ENCODE data around the gene LRRC55. TPM values are rescaled to one million over a fixed set of nuclear protein-coding genes. Genes with fewer than 3 reads are reported as not detected.

Gene LRRC55
- total and polyA plus RNA-seq, 2 donors (not counting 3 experiments of a cell fraction or from before 2014, with no cell fraction given), result not detected

DNA sequence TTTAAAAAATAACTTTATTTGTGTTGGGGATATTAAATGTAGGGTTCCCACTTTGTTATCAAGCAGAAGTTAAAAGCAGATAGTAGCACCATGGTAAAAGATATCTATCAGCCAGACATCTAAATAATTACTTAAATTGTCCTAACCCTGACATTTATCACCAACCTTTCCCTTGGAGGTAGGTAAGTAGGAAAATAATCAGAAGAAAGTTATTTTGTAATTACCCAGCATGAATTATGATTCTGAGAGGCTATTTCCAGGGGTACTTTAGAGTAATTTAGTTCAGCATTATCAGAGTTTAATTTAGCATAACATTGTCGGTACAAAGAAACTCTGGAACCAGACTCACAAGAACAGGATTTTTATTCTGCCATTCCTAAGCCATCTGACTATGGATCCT lies 23.2 kb upstream of the LRRC55 start:
- Histone ChIP-seq H2AFZ (ENCODE audit: low read depth, low read length) (no peak overlapping the region), H3K36me3 (ENCODE audit: control insufficient read depth in 2 of 2, extremely low read depth in 1 of 2, insufficient read depth in 2 of 2, low read length in 2 of 2) (no peaks in the 10 kb centered on the region), H3K4me1 (ENCODE audit: control insufficient read depth, extremely low read depth, insufficient read depth, low read length) (no peaks in the 10 kb centered on the region), H3K9me3 (replicated peaks; ENCODE audit: control insufficient read depth, insufficient read depth, low read length) (no peaks in the 10 kb centered on the region), H3K27me3 (ENCODE audit: control insufficient read depth in 2 of 2, insufficient read depth in 2 of 2, low read length in 2 of 2) (peaks cover 0 to 5% of the 10 kb centered on the region in 2 experiments), H3K79me2 (ENCODE audit: control insufficient read depth, insufficient read depth, low read length) (no peaks in the 10 kb centered on the region), H4K20me1 (replicated peaks; ENCODE audit: control insufficient read depth, extremely low read depth, insufficient read depth, low read length) (no peaks in the 10 kb centered on the region), H3K27ac (ENCODE audit: insufficient read depth, low read depth, low read length) (no peak overlapping the region), H3K9ac (replicated peaks; ENCODE audit: extremely low read depth, insufficient read depth, low read length) (no peak overlapping the region), H3K4me3 (replicated peaks in 1 of 3; ENCODE audit: insufficient read depth in 1 of 3, low read depth in 1 of 3, low read length in 3 of 3) (no peak overlapping the region), H3K4me2 (ENCODE audit: insufficient read depth, low read length) (no peak overlapping the region), H3K9me1 (replicated peaks; ENCODE audit: control insufficient read depth, extremely low read depth, insufficient read depth, low read length) (no peaks in the 10 kb centered on the region)
- CTCF ChIA-PET, result no interaction called here
- dilution Hi-C loops (cut with MboI; ENCODE audit: extremely low pct_ligation_motif_present, low sequenced_read_pairs) (no loop called here), intact Hi-C loops (cut with micrococcal nuclease) (no loop called here)
- DNase-seq (ENCODE audit: low read depth, low spot score), result no peak
- POLR2A ChIA-PET, result no interaction called here
- TF ChIP-seq FOS (IDR thresholded peaks at IDR 0.05; ENCODE audit: borderline replicate concordance, insufficient read depth, low read length) (no peak), POLR2A (IDR thresholded peaks at IDR 0.05; ENCODE audit: low read depth, low read length) (no peak), MYC (IDR thresholded peaks at IDR 0.05; ENCODE audit: low read depth, low read length) (no peak), EZH2 (IDR thresholded peaks at IDR 0.05; ENCODE audit: borderline replicate concordance, low read depth, low read length, severe bottlenecking) (no peak), JUN (IDR thresholded peaks at IDR 0.05; ENCODE audit: borderline replicate concordance, insufficient read depth, insufficient read length, low read depth) (no peak), POLR2AphosphoS5 (IDR thresholded peaks at IDR 0.05; ENCODE audit: insufficient read depth, low read depth, low read length) (no peak), GATA2 (IDR thresholded peaks at IDR 0.05; ENCODE audit: insufficient read depth, insufficient read length, low read depth, low read length) (no peak)
- TF ChIP-seq, protein P1, sequence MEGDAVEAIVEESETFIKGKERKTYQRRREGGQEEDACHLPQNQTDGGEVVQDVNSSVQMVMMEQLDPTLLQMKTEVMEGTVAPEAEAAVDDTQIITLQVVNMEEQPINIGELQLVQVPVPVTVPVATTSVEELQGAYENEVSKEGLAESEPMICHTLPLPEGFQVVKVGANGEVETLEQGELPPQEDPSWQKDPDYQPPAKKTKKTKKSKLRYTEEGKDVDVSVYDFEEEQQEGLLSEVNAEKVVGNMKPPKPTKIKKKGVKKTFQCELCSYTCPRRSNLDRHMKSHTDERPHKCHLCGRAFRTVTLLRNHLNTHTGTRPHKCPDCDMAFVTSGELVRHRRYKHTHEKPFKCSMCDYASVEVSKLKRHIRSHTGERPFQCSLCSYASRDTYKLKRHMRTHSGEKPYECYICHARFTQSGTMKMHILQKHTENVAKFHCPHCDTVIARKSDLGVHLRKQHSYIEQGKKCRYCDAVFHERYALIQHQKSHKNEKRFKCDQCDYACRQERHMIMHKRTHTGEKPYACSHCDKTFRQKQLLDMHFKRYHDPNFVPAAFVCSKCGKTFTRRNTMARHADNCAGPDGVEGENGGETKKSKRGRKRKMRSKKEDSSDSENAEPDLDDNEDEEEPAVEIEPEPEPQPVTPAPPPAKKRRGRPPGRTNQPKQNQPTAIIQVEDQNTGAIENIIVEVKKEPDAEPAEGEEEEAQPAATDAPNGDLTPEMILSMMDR (IDR thresholded peaks at IDR 0.05; ENCODE audit: extremely low read depth in 1 of 2, insufficient read depth in 1 of 2, low read depth in 1 of 2, low read length in 2 of 2), result no peak
- TF ChIP-seq, protein P2, sequence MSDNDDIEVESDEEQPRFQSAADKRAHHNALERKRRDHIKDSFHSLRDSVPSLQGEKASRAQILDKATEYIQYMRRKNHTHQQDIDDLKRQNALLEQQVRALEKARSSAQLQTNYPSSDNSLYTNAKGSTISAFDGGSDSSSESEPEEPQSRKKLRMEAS (IDR thresholded peaks at IDR 0.05; ENCODE audit: insufficient read depth, insufficient read length), result no peak
- FAIRE-seq, result no peak
- BruUV-seq (replicated peaks), result no TSS peak

Data from endothelial cell of umbilical vein (primary cell).